ENCODE data around the gene PCBP3. TPM values are rescaled to one million over a fixed set of nuclear protein-coding genes. Genes with fewer than 3 reads are reported as not detected.

The PCBP3 gene
- total RNA-seq, 1 experiment from 2014 or later, result not detected

GRCh38 chr21:45763506-45763905 is 120.0 kb downstream of the PCBP3 start:
- H3K9me3 ChIP-seq (ENCODE audit: insufficient read depth, low read depth), result no peaks in the 10 kb centered on the region
- TF ChIP-seq CTCF (conservative IDR thresholded peaks at IDR 0.05) (no peak), EZH2 (IDR thresholded peaks at IDR 0.05; ENCODE audit: low read depth) (no peak)
- DNase-seq, result no peak
- BruUV-seq (replicated peaks), result no TSS peak
- no peaks in the 10 kb centered on the region for H3F3A ChIP-seq (ENCODE audit: insufficient read depth, low read depth)
- no peak overlapping the region for H3K4me3 ChIP-seq
- H3K27me3 ChIP-seq (ENCODE audit: insufficient read depth, low read depth), result peaks cover 96% of the 10 kb centered on the region
- intact Hi-C loops (cut with micrococcal nuclease; ENCODE audit: unreplicated experiment), result no loop called here
- H3K4me2 ChIP-seq, result no peak overlapping the region
- no peak overlapping the region for H2AFZ ChIP-seq
- H3K4me1 ChIP-seq (replicated peaks; ENCODE audit: insufficient read depth), result no peaks in the 10 kb centered on the region
- H4K20me1 ChIP-seq (ENCODE audit: insufficient read depth), result no peaks in the 10 kb centered on the region
- H3K27ac ChIP-seq, result no peak overlapping the region
- no peaks in the 10 kb centered on the region for H3K36me3 ChIP-seq (ENCODE audit: low read depth)
- ChIA-PET CTCF (interaction anchor here (0.7 kb wide), 1 partner anchor 26 kb away, joined by 3 read pairs; no protein-coding TSS in a partner anchor), POLR2A (ENCODE audit: unreplicated experiment) (no interaction called here)
- H3K79me2 ChIP-seq (ENCODE audit: low read depth), result no peaks in the 10 kb centered on the region
- H3K9me2 ChIP-seq (ENCODE audit: insufficient read depth), result no peaks in the 10 kb centered on the region

GRCh38 chr21:45764792-45765191 is 121.3 kb downstream of the PCBP3 start:
- BruUV-seq (replicated peaks), result no TSS peak
- Histone ChIP-seq H3K79me2 (ENCODE audit: low read depth) (no peaks in the 10 kb centered on the region), H3K4me1 (replicated peaks; ENCODE audit: insufficient read depth) (no peaks in the 10 kb centered on the region), H4K20me1 (ENCODE audit: insufficient read depth) (no peaks in the 10 kb centered on the region), H3K27me3 (ENCODE audit: insufficient read depth, low read depth) (peaks cover 96% of the 10 kb centered on the region), H3F3A (ENCODE audit: insufficient read depth, low read depth) (no peaks in the 10 kb centered on the region), H2AFZ (no peak overlapping the region), H3K9me3 (ENCODE audit: insufficient read depth, low read depth) (no peaks in the 10 kb centered on the region), H3K27ac (no peak overlapping the region), H3K36me3 (ENCODE audit: low read depth) (no peaks in the 10 kb centered on the region), H3K4me2 (no peak overlapping the region), H3K9me2 (ENCODE audit: insufficient read depth) (no peaks in the 10 kb centered on the region), H3K4me3 (no peak overlapping the region)
- POLR2A ChIA-PET (ENCODE audit: unreplicated experiment), result no interaction called here
- DNase-seq, result no peak
- CTCF ChIA-PET, result no interaction called here
- intact Hi-C loops (cut with micrococcal nuclease; ENCODE audit: unreplicated experiment), result no loop called here
- no peak for TF ChIP-seq CTCF (conservative IDR thresholded peaks at IDR 0.05)
- no peak for TF ChIP-seq EZH2 (IDR thresholded peaks at IDR 0.05; ENCODE audit: low read depth)

GRCh38 chr21:45765375-45765774 is 121.8 kb downstream of the PCBP3 start:
- POLR2A ChIA-PET (ENCODE audit: unreplicated experiment), result no interaction called here
- intact Hi-C loops (cut with micrococcal nuclease; ENCODE audit: unreplicated experiment), result no loop called here
- H3F3A ChIP-seq (ENCODE audit: insufficient read depth, low read depth), result no peaks in the 10 kb centered on the region

More at GRCh38 chr21:45765375-45765774, 121.8 kb downstream of the PCBP3 start:
- Histone ChIP-seq H2AFZ (no peak overlapping the region), H3K27me3 (ENCODE audit: insufficient read depth, low read depth) (peaks cover 96% of the 10 kb centered on the region), H3K4me1 (replicated peaks; ENCODE audit: insufficient read depth) (no peaks in the 10 kb centered on the region), H3K27ac (no peak overlapping the region), H4K20me1 (ENCODE audit: insufficient read depth) (no peaks in the 10 kb centered on the region), H3K36me3 (ENCODE audit: low read depth) (no peaks in the 10 kb centered on the region), H3K9me2 (ENCODE audit: insufficient read depth) (no peaks in the 10 kb centered on the region), H3K4me2 (no peak overlapping the region), H3K9me3 (ENCODE audit: insufficient read depth, low read depth) (no peaks in the 10 kb centered on the region), H3K79me2 (ENCODE audit: low read depth) (no peaks in the 10 kb centered on the region), H3K4me3 (no peak overlapping the region)
- TF ChIP-seq EZH2 (IDR thresholded peaks at IDR 0.05; ENCODE audit: low read depth), result no peak
- TF ChIP-seq CTCF (conservative IDR thresholded peaks at IDR 0.05), result no peak
- no peak for DNase-seq
- no TSS peak for BruUV-seq (replicated peaks)
- CTCF ChIA-PET, result no interaction called here
